GM23248 (cell line): ENCODE data around the gene STH.

Experiments used
- EZH2 ChIP-seq: fragments of 200-600 bp; sonication (generic); IDR thresholded peaks from 2 replicates; pipeline ENCODE4 v1.6.1; 2018; ENCODE audit warnings: antibody characterized with exemption, mild to moderate bottlenecking; ENCODE audit not compliant: insufficient read depth, poor library complexity, severe bottlenecking
- EZH2phosphoT487 ChIP-seq: fragments of 200-600 bp; sonication (generic); IDR thresholded peaks from 2 replicates; pipeline ENCODE4 v1.6.1; 2018; ENCODE audit warnings: antibody characterized with exemption, moderate library complexity, mild to moderate bottlenecking, low read depth; ENCODE audit not compliant: insufficient read depth

GRCh38 chr17:46035112-46035818 is 36.2 kb downstream of the STH start:
- TF ChIP-seq EZH2, result no peak
- TF ChIP-seq EZH2phosphoT487, result no peak
